NCI-H2171 treated with DMSO at 0.1 percent for 48 hours (cell line): ENCODE measurements around the gene TRAF7.

Source experiments
- DNase-seq: peaks from one replicate; lab custom pipeline; 2025; lab: John Stamatoyannopoulos, UW

TRAF7 gene

GRCh38 chr16:2216330-2216729 lies 60.7 kb downstream of the TRAF7 start:
- no peak for DNase-seq

- DNase-seq: peak; percentile 99
Measured at GRCh38 chr16:2223221-2223941, 67.8 kb downstream of the TRAF7 start, which contains the start of gene E4F1. Gene E4F1, plus strand, starts transcription at chr16:2223591. Its CDS starts 23 bp downstream, at chr16:2223614.

- DNase-seq: peak; percentile 46
Measured at GRCh38 chr16:2223942-2224486, 68.4 kb downstream of the TRAF7 start.

- DNase-seq: no peak
Measured at GRCh38 chr16:2226245-2226793, 70.7 kb downstream of the TRAF7 start.

GRCh38 chr16:2226918-2227317 lies 71.3 kb downstream of the TRAF7 start:
- DNase-seq: no peak
